ENCODE results near the gene UBXN6.

UBXN6 gene

DNA sequence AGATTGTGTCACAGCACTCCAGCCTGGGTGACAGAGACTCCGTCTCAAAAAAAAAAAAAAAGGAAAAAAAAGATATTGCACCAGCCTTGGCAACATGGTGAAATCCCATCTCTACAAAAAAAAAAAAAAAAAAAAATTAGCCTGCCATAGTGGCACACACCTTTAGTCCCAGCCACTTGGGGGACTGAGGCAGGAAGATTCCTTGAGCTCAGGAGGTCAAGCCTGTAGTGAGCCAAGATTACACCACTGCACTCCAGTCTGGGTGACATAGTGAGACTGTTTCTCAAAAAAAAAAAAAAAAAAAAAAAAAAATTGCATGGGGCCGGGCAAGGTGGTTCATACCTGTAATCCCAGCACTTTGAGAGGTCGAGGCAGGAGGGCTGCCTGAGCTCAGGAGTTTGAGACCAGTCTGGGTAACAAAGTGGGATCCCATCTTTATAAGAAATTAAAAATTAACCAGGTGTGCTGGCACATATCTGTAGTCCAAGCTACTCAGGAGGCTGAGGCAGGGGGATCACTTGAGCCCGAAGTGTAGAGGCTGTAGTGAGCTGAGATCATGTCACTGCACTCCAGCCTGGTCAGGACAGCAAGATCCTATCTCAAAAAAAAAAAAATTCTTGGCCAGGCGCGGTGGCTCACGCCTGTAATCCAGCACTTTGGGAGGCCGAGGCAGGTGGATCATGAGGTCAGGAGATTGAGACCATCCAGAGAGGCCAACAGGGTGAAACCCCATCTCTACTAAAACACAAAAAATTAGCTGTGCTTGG, 7.4 kb upstream of the UBXN6 start:
- TF ChIP-seq, protein P1, sequence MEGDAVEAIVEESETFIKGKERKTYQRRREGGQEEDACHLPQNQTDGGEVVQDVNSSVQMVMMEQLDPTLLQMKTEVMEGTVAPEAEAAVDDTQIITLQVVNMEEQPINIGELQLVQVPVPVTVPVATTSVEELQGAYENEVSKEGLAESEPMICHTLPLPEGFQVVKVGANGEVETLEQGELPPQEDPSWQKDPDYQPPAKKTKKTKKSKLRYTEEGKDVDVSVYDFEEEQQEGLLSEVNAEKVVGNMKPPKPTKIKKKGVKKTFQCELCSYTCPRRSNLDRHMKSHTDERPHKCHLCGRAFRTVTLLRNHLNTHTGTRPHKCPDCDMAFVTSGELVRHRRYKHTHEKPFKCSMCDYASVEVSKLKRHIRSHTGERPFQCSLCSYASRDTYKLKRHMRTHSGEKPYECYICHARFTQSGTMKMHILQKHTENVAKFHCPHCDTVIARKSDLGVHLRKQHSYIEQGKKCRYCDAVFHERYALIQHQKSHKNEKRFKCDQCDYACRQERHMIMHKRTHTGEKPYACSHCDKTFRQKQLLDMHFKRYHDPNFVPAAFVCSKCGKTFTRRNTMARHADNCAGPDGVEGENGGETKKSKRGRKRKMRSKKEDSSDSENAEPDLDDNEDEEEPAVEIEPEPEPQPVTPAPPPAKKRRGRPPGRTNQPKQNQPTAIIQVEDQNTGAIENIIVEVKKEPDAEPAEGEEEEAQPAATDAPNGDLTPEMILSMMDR (IDR thresholded peaks at IDR 0.05) = no peak

DNA sequence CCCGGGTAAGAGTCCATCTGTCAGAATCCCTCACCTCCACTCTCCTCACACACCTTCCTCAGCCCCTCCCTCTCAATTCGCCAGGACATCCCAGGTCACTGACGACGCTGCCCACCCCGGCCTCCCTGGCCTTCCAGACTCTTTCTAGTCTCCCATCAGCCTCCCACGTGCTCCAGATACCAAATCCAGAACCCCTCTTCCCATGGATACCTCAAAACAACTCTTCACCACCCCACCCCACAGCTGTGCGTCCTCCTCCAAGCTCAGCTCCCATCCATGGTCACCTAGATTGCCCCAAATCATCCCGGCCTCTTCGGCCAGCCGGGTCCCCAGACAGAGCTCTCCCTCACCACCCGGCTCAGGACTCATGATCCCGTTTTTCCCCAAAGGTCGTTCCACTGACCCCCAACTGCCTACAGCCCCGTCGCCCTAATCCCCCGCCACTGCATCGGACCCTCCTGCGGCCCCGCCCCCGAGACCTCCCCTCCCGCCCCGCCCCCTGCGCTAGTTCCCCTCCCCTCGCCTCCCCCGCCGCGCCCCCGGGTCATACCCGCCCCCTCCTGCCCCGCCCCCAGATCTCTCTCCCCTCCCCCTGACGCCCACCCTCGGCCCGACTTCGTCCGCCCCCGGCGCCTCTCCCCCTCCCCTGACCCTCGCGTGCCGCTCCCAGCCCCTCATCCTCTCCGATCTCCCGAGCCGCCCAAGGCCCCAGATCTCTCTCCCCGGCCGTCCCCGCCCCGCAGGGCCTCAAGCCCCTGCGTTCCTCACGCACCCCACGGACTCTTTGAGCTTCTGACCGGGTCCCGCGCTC, 546 bp downstream of the UBXN6 start:
- TF ChIP-seq, protein P1 (IDR thresholded peaks at IDR 0.05) = no peak

DNA sequence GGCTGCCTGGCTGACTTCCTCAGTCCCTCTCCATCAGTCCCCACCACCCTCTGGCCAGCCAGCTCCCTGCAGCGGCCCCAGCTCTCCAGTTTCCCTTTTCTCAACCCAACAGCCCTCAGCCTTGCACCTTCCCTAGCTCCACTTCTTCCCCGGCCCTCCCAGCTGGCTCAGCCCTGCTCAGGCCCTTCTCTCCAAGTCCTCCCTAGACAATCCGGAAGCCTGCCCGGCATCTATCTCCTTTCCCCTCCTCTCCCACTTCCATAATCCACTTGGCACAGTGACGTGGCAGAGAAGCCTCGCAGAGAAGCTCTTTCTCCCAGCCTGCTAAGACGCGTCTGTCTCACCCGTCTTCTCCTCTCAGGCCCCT, 1.1 kb downstream of the UBXN6 start:
- TF ChIP-seq, protein P1 (IDR thresholded peaks at IDR 0.05) = no peak

DNA sequence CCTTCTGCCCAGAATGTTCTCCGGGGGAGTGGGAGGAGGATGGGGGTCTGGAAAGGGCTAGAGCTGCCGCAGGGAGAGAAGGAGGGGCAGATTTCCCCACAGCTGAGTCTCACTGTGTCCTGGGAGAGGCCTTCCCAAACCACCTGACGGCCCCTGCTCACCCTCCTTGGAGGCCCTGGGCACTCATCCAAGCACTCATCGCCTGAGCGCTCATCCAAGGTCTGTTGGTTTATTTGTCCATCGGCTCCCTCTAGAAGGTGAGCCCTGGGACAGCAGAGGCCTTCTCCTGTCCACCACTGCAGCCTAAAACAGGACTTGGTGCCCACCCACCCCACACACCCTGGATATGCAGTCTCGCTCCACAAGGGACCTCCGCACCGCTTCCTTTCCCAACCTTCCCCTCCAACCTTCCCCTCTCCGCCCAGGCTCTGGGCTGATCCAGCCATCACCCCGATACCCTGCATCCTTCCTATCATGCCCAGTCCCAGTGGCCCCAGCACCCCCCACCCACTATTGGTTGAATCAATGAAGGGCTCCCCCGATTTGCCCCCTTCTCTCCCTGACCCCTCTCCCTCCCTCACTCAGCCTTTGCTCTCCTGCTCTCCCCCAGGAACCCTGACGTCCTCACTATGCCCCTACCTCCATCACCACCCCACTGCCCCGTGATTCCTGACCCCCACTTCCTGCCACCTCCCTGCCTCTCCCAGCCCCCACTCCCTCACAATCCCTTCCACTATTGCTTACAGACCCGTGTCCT, 1.7 kb downstream of the UBXN6 start:
- TF ChIP-seq, protein P1 (IDR thresholded peaks at IDR 0.05) = 0 out of 2 replicates have a peak, but pooled peaks have one; percentile 14

DNA sequence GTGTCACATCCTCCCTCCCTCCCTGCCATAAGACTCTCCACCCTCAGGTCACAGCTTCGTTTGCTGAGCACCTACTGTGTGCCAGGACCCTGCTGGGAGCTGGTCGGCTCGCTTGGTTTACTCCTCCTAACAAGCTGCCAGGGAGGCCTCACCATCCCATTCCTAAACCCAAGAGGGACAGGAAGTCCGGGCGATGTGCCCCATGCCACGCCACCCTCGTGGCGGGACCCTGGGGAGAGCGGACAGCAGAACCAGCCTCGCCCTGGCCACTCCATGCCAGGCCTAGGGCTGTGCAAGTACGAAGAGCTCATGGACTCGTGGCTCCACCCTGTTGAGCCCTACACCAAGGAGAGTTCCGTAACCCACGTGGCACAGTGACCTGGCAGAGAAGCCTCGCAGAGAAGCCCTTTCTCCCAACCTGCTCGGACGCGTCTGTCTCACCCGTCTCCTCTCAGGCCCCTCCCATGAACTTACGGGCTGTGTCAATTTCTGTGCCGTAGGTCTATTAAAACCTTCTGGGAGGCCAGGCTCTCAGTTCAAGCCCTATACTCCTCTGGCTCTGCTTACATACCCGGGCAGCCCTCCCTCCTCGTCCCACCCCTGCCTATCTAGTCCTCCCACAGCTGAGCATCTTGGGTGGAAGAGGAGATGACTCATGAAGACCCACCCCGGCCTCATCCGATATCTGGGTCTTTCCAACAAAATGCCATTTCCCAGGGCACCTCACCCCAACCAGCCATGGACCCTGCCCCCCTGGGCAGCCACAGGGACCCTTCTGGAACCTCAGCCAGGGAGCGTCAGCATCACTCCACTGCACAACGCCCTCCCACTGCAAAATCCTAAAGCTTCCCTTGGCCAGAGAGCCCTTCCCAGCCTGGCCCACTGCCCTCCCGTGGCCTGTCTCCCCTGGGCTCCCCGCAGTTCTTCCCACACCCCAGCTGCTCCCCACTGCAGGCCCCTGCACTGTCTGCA, 2.6 kb downstream of the UBXN6 start:
- TF ChIP-seq, protein P1 (IDR thresholded peaks at IDR 0.05) = no peak

DNA sequence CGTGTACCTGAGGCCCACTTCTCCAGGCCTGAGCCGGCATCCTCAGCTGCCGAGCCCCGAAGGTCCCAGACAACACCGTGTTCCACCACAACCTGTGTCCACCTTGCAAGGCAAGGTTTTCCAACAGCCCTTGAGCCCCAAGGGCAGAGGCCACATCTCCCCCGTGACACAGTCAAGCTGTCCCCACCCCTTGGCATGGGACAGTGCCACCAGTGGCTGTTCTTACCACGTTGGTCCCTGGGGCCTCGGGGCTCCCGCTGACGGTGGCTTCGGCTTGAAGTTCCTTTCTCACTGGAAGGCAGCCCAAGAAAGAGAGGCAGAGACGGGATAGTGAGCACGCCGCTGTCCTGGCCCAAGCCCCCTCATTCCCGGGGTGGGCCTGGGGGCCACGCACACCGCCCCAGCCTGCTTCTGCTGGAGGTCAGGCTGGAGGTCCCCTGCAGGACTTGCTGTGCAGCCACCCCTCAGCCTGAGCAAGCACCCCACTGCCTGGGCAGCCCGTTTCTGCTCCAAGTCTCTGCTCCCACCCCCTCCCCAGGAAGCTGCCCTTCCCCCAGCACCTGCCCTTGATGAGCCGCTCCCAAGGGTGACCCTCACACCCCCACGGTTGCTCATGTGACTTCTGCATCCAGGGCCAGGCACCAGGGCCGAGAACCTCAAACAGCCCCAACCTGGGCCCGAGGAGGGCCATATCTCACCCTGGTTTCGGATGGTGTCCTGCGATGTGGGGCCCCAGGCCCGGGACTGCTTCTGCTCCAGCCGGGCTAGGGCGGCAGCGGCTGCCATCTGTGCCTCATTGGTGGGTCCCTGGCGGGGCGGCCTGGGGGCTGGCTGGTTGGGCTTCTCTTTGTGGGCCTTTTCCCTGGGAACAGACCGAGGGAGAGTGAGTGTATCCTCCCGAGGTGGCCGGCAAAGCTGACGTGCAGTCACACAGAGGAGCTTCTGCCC, 4.1 kb downstream of the UBXN6 start:
- TF ChIP-seq, protein P1 (IDR thresholded peaks at IDR 0.05) = no peak
